ENCODE data around the gene PIAS4. TPM values are rescaled to one million over a fixed set of nuclear protein-coding genes. Genes with fewer than 3 reads are reported as not detected.

The PIAS4 gene, protein sequence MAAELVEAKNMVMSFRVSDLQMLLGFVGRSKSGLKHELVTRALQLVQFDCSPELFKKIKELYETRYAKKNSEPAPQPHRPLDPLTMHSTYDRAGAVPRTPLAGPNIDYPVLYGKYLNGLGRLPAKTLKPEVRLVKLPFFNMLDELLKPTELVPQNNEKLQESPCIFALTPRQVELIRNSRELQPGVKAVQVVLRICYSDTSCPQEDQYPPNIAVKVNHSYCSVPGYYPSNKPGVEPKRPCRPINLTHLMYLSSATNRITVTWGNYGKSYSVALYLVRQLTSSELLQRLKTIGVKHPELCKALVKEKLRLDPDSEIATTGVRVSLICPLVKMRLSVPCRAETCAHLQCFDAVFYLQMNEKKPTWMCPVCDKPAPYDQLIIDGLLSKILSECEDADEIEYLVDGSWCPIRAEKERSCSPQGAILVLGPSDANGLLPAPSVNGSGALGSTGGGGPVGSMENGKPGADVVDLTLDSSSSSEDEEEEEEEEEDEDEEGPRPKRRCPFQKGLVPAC
- 49.6 and 58.8 TPM in 2 replicates for total RNA-seq
- long read RNA-seq, transcript PIAS4-201 (11 exons, 3,159 nt) = major isoform, 5 of 10 reads
- long read RNA-seq, partial matches to known transcripts = 4 of 10 reads
- long read RNA-seq, other reads (novel, unspliced or antisense) = 1 of 10 reads

DNA sequence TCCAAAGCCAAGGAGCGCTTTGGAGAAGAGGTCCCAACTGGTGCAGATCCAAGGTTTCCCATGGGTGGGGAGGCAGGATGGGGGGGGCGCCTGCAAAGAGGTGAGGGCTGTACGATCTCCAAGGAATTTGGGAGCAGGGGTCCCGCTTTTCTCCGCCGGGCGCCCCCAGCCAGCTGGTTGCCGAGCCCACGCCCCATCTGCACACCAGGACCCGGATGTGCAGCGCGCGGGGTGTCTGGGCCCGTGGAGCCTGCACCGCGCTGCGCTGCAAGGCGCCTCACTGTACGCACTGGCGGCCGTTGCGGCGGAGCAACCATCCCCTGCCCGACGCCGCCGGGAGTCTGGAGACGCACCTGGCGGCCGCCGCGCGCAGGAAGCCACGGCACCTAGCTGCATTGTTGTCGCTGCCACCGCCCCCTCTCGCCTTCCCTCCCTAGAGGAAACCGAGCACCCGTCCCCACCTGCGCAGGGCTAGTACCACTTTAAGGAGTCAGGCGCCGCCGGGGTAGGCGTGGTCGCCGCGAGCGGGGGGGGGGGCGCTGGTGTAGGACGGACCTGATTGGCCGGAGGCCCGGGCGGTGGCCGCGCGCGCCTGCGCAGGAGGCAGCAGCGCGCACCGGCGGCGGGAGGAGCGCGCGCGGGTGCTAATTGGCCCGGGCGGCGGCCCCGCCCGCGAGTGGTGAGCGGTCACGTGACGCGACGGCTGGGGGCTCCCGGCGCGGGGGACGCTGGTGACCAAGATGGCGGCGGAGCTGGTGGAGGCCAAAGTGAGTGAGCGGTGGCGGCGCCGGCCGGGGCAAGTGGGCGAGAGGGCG is at the start of gene PIAS4:
Gene PIAS4, plus strand, starts transcription at position 716 of the 815 bp plus-strand sequence. Its CDS starts 25 bp downstream, at position 741.
- Mint-ChIP-seq H3K27ac (ENCODE audit: unreplicated experiment) (peak within 1 kb of the TSS; percentile 86), H3K36me3 (ENCODE audit: low read depth) (no peaks in the 10 kb centered on the region)

DNA sequence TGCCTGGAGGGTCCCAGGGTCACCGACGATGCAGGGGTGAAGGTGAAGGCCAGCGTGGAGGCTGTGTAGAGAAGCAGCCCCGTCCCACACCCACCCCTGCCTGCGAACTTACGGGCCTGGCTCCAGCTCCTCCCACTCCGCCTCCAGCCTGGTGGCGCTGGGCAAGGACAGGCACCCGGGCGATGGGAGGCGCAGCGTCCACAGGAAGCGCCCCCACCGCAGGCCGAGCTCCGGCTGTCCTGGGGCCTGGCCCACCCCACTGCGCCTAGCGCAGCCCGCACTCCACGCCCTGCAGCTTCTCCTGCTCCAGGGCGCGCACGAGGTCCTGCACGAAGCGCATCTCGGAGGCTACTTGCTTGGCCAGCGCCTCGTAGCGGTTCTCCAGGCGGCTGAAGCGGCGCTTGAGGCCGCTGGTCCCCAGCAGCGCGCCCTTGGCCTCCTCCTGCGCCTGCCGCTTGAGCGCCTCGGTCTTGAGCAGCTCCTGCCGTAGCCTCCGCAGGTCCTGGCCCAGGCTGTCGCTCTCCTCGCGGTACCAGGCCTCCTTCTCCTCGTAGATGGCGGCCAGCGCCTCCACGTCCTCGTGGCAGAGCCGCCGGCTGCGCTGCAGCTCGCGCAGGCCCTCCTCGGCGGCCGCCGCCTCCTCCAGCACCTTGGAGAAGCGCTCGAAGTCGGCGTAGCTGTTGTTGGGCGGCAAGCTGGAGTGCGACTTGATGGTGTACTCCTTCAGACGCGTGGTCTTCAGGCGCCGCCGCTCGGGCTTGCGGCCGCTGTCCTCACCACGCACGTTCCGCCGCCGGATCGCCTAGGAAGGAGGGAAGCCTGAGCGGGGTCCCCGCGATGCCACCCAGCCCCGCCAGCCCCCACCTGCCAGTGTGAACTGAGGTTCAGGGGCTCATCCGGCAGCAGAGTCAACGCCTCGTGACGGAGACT is 48.4 kb upstream of the PIAS4 start:
- TF ChIP-seq, protein P1, sequence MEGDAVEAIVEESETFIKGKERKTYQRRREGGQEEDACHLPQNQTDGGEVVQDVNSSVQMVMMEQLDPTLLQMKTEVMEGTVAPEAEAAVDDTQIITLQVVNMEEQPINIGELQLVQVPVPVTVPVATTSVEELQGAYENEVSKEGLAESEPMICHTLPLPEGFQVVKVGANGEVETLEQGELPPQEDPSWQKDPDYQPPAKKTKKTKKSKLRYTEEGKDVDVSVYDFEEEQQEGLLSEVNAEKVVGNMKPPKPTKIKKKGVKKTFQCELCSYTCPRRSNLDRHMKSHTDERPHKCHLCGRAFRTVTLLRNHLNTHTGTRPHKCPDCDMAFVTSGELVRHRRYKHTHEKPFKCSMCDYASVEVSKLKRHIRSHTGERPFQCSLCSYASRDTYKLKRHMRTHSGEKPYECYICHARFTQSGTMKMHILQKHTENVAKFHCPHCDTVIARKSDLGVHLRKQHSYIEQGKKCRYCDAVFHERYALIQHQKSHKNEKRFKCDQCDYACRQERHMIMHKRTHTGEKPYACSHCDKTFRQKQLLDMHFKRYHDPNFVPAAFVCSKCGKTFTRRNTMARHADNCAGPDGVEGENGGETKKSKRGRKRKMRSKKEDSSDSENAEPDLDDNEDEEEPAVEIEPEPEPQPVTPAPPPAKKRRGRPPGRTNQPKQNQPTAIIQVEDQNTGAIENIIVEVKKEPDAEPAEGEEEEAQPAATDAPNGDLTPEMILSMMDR (conservative IDR thresholded peaks at IDR 0.05) = no peak
- no peak for DNase-seq (ENCODE audit: low read depth, low spot score)
- H3K4me3 Mint-ChIP-seq = no peak overlapping the region
- no peaks in the 10 kb centered on the region for H3K27me3 Mint-ChIP-seq (ENCODE audit: low read depth)
- H3K4me1 Mint-ChIP-seq = no peaks in the 10 kb centered on the region
- no peaks in the 10 kb centered on the region for H3K9me3 Mint-ChIP-seq
- no peaks in the 10 kb centered on the region for H3K36me3 Mint-ChIP-seq (ENCODE audit: low read depth)
- no peak overlapping the region for H3K27ac Mint-ChIP-seq (ENCODE audit: unreplicated experiment)

More for the DNA sequence above, at the start of gene PIAS4:
- TF ChIP-seq, protein P1 (conservative IDR thresholded peaks at IDR 0.05) = peak; percentile 34
- peaks cover 21% of the 10 kb centered on the region for H3K4me1 Mint-ChIP-seq
- H3K4me3 Mint-ChIP-seq = peak within 1 kb of the TSS; percentile 94
- H3K27me3 Mint-ChIP-seq (ENCODE audit: low read depth) = no peaks in the 10 kb centered on the region
- DNase-seq (ENCODE audit: low read depth, low spot score) = peak; percentile 87
- no peaks in the 10 kb centered on the region for H3K9me3 Mint-ChIP-seq

DNA sequence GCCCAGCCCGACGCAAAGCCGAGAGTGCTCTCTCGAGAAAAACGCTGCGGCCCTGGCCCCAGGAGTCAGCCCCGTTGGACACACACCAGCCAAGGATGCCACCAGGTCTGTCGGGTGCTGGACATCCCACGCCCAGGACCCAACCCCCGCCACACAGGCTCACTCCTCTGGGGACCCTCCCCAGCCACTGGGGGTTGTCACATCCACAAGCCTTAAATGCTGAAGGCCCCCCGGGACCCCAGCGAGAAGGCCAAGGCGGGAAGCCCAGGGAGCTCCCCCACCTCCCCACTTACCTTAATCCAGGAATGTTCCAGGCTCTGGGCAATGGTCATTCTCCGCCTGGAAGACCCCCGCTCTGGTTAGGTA is 47.8 kb upstream of the PIAS4 start:
- Mint-ChIP-seq H3K9me3 (no peaks in the 10 kb centered on the region), H3K4me3 (no peak overlapping the region), H3K4me1 (no peaks in the 10 kb centered on the region), H3K36me3 (ENCODE audit: low read depth) (no peaks in the 10 kb centered on the region), H3K27ac (ENCODE audit: unreplicated experiment) (no peak overlapping the region), H3K27me3 (ENCODE audit: low read depth) (no peaks in the 10 kb centered on the region)
- no peak for DNase-seq (ENCODE audit: low read depth, low spot score)
- TF ChIP-seq, protein P1 (conservative IDR thresholded peaks at IDR 0.05) = no peak

DNA sequence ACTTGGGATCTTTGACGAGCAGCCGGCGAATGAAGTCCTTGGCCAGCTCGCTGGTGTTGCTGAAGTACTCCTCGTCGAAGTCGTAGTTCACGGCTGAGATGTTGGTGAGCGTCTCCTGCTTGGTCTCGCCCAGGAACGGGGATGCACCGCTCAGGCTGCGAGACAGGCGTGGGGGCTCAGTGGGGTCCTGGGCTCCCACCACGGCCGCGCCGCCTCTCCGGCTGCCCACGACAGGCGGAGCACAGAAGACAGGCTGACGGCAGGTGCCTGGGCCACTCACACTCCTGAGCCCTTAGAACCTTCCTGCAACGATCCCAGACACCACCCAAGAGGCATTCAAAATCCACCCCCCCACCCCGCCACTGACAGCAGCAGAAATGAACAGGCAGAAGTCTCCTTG is 46.5 kb upstream of the PIAS4 start:
- H3K9me3 Mint-ChIP-seq = no peaks in the 10 kb centered on the region
- TF ChIP-seq, protein P1 (conservative IDR thresholded peaks at IDR 0.05) = no peak
- H3K4me3 Mint-ChIP-seq = no peak overlapping the region
- no peaks in the 10 kb centered on the region for H3K4me1 Mint-ChIP-seq
- H3K27ac Mint-ChIP-seq (ENCODE audit: unreplicated experiment) = no peak overlapping the region
- DNase-seq (ENCODE audit: low read depth, low spot score) = no peak
- no peaks in the 10 kb centered on the region for H3K27me3 Mint-ChIP-seq (ENCODE audit: low read depth)
- H3K36me3 Mint-ChIP-seq (ENCODE audit: low read depth) = no peaks in the 10 kb centered on the region

Measured in neural crest cell (in vitro differentiated cells).